Sigmoid colon (tissue), 7 donors: ENCODE results near the gene UPK3A. TPM values are rescaled to one million over a fixed set of nuclear protein-coding genes. Genes with fewer than 3 reads are reported as not detected.

Experiments
- DNase-seq: peaks from one replicate; pipeline ENCODE4 v3.0.0-alpha.2; 2019
- H3K27ac ChIP-seq, 4 donors: fragments of 200-600 bp; sonication (generic); one replicate each; pipeline ENCODE4 v1.5.1; 2016 to 2019; ENCODE audit warnings: mild to moderate bottlenecking in 1 of 4
- H3K27me3 ChIP-seq, 3 donors: fragments of 200-600 bp; sonication (generic); one replicate each; pipeline ENCODE4 v1.5.1; 2019; ENCODE audit warnings: mild to moderate bottlenecking in 1 of 3
- H3K36me3 ChIP-seq, 4 donors: fragments of 200-600 bp; sonication (generic); one replicate each; pipeline ENCODE4 v1.5.1; 2016 to 2019
- H3K4me1 ChIP-seq, 4 donors: fragments of 200-600 bp; sonication (generic); one replicate each; pipeline ENCODE4 v1.5.1; 2017 to 2019
- H3K4me3 ChIP-seq, 4 donors: fragments of 200-600 bp; sonication (generic); one replicate each; pipeline ENCODE4 v1.5.1; 2017 to 2019; ENCODE audit warnings: mild to moderate bottlenecking in 2 of 4, moderate library complexity in 1 of 4
- H3K9me3 ChIP-seq, 4 donors: fragments of 200-600 bp in 3 of 4; sonication (generic) in 3 of 4; one replicate each; pipeline versions ENCODE4 v1.5.1 to v1.6.1; 2013 to 2019
- CTCF ChIP-seq, 4 experiments: fragments of 450-650 bp in 3 of 4; fragments of 200-600 bp in 1 of 4; IDR thresholded peaks; one replicate each; pipeline ENCODE4 v1.5.1; 2016 to 2019; ENCODE audit warnings: antibody characterized with exemption in 4 of 4, mild to moderate bottlenecking in 3 of 4, moderate library complexity in 2 of 4
- EP300 ChIP-seq, 4 donors: sonication (generic); formaldehyde crosslinking; IDR thresholded peaks; one replicate each; pipeline ENCODE4 v1.6.1; 2017; ENCODE audit warnings: antibody characterized with exemption in 4 of 4
- POLR2A ChIP-seq, 2 donors: fragments of 450-650 bp; IDR thresholded peaks; one replicate each; pipeline ENCODE4 v1.6.1; 2016; ENCODE audit warnings: antibody characterized with exemption in 2 of 2, mild to moderate bottlenecking in 2 of 2, moderate library complexity in 2 of 2
- POLR2AphosphoS5 ChIP-seq, 4 donors: sonication (generic); formaldehyde crosslinking; IDR thresholded peaks; one replicate each; pipeline ENCODE4 v1.6.1; 2017; ENCODE audit warnings: antibody characterized with exemption in 4 of 4
- WGBS, 2 donors: extraction: QIAGEN DNeasy Blood & Tissue Kit; methylation state at CpG; one replicate each; pipeline ENCODE4 v1.1.7; 2013; 5-methylcytosine and 5-hydroxymethylcytosine counted together
- intact Hi-C: fragments of 100-400 bp; cut with DNase I; formaldehyde crosslinking; loops from one replicate; pipeline ENCODE4 v1.15.1; 2023
- polyA plus RNA-seq, 3 donors: library from polyadenylated mRNA; stranded (reverse); fragments of 200-250 nt; gene quantifications; one replicate each; pipeline ENCODE4 v1.2.3, GENCODE V29; 2013
- total RNA-seq, 4 donors: library from RNA; depleted of rRNA; stranded (reverse); fragments of >200 nt; gene quantifications; one replicate each; pipeline ENCODE4 v1.1.0, GENCODE V29; 2016
- donor health status: healthy with polysubstance abuse.
- donor health status: Bipolar disorder and iron deficiency.
- donor health status: healthy.

The UPK3A gene
- total and polyA plus RNA-seq, 7 donors, result 0.98 TPM; not detected in 6

GRCh38 chr22:45343143-45343542, 58.4 kb downstream of the UPK3A start:
- Histone ChIP-seq H3K9me3 (no peaks in the 10 kb centered on the region), H3K27ac (no peak overlapping the region), H3K36me3 (peaks cover 0 to 57% (median 25%) of the 10 kb centered on the region in 4 donors), H3K4me1 (no peaks in the 10 kb centered on the region), H3K4me3 (no peak overlapping the region), H3K27me3 (no peaks in the 10 kb centered on the region)
- DNase-seq, result no peak
- intact Hi-C loops, result no loop called here
- TF ChIP-seq EP300 (IDR thresholded peaks at IDR 0.05), result no peak
- TF ChIP-seq POLR2AphosphoS5 (IDR thresholded peaks at IDR 0.05), result no peak
- no peak for TF ChIP-seq CTCF (IDR thresholded peaks at IDR 0.05)
- no peak for TF ChIP-seq POLR2A (IDR thresholded peaks at IDR 0.05)
- WGBS, 2 donors, result 94 to 96% methylated on average over 8 of the region's 8 CpGs

DNA sequence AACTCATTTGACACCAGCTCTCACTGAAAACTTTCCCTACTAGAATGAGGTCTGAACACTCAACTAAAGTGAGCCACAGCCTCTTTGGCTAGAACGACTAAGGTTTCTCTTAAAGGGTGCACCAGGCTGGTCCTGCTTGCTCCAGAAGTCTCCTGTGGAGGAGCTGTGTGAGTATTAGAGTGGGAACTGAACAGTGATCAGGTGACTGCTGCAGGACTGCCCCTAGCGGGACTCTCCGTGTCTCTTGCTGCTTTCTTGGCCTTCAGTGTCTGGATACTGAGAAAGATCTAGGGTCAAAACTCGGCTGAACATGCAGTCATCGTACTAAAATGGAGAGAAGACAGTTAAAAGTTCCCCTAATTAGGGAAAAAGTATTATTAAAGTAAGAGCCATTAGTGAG, 59.6 kb downstream of the UPK3A start:
- WGBS, 2 donors, result 81 to 84% methylated on average over 5 of the region's 5 CpGs
- intact Hi-C loops, result no loop called here
- DNase-seq, result no peak

More for the DNA sequence above, 59.6 kb downstream of the UPK3A start:
- H3K27me3 ChIP-seq, result no peaks in the 10 kb centered on the region
- no peaks in the 10 kb centered on the region for H3K4me1 ChIP-seq
- H3K4me3 ChIP-seq, result no peak overlapping the region
- H3K27ac ChIP-seq, result no peak overlapping the region
- TF ChIP-seq POLR2AphosphoS5 (IDR thresholded peaks at IDR 0.05), result no peak
- no peak for TF ChIP-seq EP300 (IDR thresholded peaks at IDR 0.05)
- TF ChIP-seq POLR2A (IDR thresholded peaks at IDR 0.05), result no peak
- TF ChIP-seq CTCF (IDR thresholded peaks at IDR 0.05), result no peak
- peaks cover 0 to 45% (median 19%) of the 10 kb centered on the region in 4 donors for H3K36me3 ChIP-seq
- H3K9me3 ChIP-seq, result no peaks in the 10 kb centered on the region

Other genes with a start within 250 kb of the UPK3A start
- gene NUP50, start 121.0 kb upstream of the UPK3A start, total RNA-seq, result 10 to 100 TPM; 23.2 to 28.5 (median 26.8) TPM
- gene NUP50, start 121.0 kb upstream of the UPK3A start, polyA plus RNA-seq, result 10 to 100 TPM; 10.8 to 27.8 (median 22.2) TPM
- 10 to 100 TPM; 25.7 to 56.5 (median 30.7) TPM for gene KIAA0930, start 44.1 kb upstream of the UPK3A start, total RNA-seq
- 10 to 100 TPM; 14.4 to 34.1 (median 26.4) TPM for gene KIAA0930, start 44.1 kb upstream of the UPK3A start, polyA plus RNA-seq
- 100 to 1,000 TPM in 1 of 4 donors, 10 to 100 TPM in 3; 12.8 to 126 (median 38.8) TPM for gene FAM118A, start 25.0 kb downstream of the UPK3A start, total RNA-seq
- gene FAM118A, start 25.0 kb downstream of the UPK3A start, polyA plus RNA-seq, result 10 to 100 TPM in 2 of 3 donors, 1 to 10 TPM in 1; 7.2 to 43.5 (median 12.5) TPM
- gene SMC1B, start 128.7 kb downstream of the UPK3A start, total RNA-seq, result not detected
- gene SMC1B, start 128.7 kb downstream of the UPK3A start, polyA plus RNA-seq, result under 1 TPM in 1 of 3 donors, not detected in 2; 0.07 TPM
- gene RIBC2, start 128.7 kb downstream of the UPK3A start, total RNA-seq, result not detected
- gene RIBC2, start 128.7 kb downstream of the UPK3A start, polyA plus RNA-seq, result 1 to 10 TPM in 1 of 3 donors, not detected in 2; 1.5 TPM
- gene FBLN1, start 217.9 kb downstream of the UPK3A start, total RNA-seq, result 100 to 1,000 TPM; 123 to 230 (median 205) TPM
- gene FBLN1, start 217.9 kb downstream of the UPK3A start, polyA plus RNA-seq, result 10 to 100 TPM in 2 of 3 donors, 1 to 10 TPM in 1; 9.0 to 43.6 (median 33.0) TPM